Measurements from ENCODE around the gene ITGAE. TPM values are rescaled to one million over a fixed set of nuclear protein-coding genes. Genes with fewer than 3 reads are reported as not detected.

Gene ITGAE
- total RNA-seq, 2 donors from 2014 or later = 21.8 to 34.3 TPM

DNA sequence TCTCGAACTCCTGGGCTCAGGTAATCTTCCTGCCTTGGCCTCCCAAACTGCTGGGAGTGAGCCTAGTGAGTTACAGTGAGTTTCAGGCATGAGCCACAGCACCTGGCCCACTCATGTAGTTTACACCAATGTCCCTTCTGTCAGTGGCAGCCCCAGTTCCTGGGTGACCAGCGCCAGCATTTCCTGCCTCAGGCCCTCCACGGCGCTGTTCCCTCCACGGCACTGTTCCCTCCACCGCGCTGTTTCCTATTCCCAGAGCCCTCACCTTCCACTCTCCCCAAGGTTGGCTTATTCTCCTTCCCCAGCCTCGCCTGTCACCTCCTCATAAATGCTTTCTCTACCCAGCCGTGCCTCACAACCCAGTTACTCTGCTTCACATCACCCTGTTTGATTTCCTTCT is 32.6 kb downstream of the ITGAE start:
- Histone ChIP-seq H3K36me3 (ENCODE audit: control insufficient read depth, insufficient read depth, low read length) (no peaks in the 10 kb centered on the region), H3K9me3 (ENCODE audit: control insufficient read depth, low read length) (no peaks in the 10 kb centered on the region), H3K4me1 (ENCODE audit: control insufficient read depth, insufficient read depth, low read length) (no peaks in the 10 kb centered on the region), H3K27ac (ENCODE audit: low read depth, low read length) (no peak overlapping the region), H3K9ac (ENCODE audit: extremely low read depth, low read length, poor library complexity, severe bottlenecking) (no peak overlapping the region), H3K4me3 (ENCODE audit: low read length) (no peak overlapping the region), H3K27me3 (ENCODE audit: control insufficient read depth, insufficient read depth, low read length, poor library complexity, severe bottlenecking) (no peaks in the 10 kb centered on the region)
- 86 to 93% methylated on average over 9 of the region's 9 CpGs for WGBS, 2 experiments (ENCODE audit: insufficient coverage in 1 of 2, insufficient read length in 1 of 2)
- TF ChIP-seq, protein P1, sequence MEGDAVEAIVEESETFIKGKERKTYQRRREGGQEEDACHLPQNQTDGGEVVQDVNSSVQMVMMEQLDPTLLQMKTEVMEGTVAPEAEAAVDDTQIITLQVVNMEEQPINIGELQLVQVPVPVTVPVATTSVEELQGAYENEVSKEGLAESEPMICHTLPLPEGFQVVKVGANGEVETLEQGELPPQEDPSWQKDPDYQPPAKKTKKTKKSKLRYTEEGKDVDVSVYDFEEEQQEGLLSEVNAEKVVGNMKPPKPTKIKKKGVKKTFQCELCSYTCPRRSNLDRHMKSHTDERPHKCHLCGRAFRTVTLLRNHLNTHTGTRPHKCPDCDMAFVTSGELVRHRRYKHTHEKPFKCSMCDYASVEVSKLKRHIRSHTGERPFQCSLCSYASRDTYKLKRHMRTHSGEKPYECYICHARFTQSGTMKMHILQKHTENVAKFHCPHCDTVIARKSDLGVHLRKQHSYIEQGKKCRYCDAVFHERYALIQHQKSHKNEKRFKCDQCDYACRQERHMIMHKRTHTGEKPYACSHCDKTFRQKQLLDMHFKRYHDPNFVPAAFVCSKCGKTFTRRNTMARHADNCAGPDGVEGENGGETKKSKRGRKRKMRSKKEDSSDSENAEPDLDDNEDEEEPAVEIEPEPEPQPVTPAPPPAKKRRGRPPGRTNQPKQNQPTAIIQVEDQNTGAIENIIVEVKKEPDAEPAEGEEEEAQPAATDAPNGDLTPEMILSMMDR (conservative IDR thresholded peaks at IDR 0.05) = no peak
- no peak for DNase-seq
- H3K4me1 Mint-ChIP-seq = peaks cover 3% of the 10 kb centered on the region
- peaks cover 13% of the 10 kb centered on the region for H3K9me3 Mint-ChIP-seq
- no peaks in the 10 kb centered on the region for H3K36me3 Mint-ChIP-seq (ENCODE audit: low read depth)
- no peak overlapping the region for H3K27ac Mint-ChIP-seq
- no peak overlapping the region for H3K4me3 Mint-ChIP-seq
- H3K27me3 Mint-ChIP-seq (ENCODE audit: insufficient read depth) = no peaks in the 10 kb centered on the region

DNA sequence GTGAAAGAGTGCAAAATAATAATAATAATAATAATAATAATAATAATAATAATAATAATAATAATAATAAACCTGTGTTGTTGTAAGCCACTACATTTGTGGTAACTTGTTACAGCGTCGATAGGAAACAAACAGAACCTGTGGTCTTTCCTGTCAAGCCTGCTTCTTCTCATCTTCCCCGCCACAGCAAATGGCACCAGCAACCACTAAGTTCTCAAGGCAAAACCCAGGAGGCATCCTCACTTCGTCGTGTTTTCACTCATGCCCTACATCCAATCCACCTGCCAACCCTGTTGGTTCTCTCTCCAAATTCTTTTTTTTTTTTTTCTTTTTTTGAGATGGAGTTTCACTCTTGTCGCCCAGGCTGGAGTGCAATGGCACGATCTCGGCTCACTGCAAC is 34.2 kb downstream of the ITGAE start:
- H3K27ac Mint-ChIP-seq = no peak overlapping the region
- H3K27me3 ChIP-seq (ENCODE audit: control insufficient read depth, insufficient read depth, low read length, poor library complexity, severe bottlenecking) = no peaks in the 10 kb centered on the region
- H3K36me3 Mint-ChIP-seq (ENCODE audit: low read depth) = no peaks in the 10 kb centered on the region
- no peak overlapping the region for H3K4me3 ChIP-seq (ENCODE audit: low read length)
- no peak for DNase-seq
- H3K4me1 Mint-ChIP-seq = peaks cover 3% of the 10 kb centered on the region
- H3K27ac ChIP-seq (ENCODE audit: low read depth, low read length) = no peak overlapping the region
- H3K9ac ChIP-seq (ENCODE audit: extremely low read depth, low read length, poor library complexity, severe bottlenecking) = no peak overlapping the region
- no peak overlapping the region for H3K4me3 Mint-ChIP-seq
- H3K9me3 ChIP-seq (ENCODE audit: control insufficient read depth, low read length) = no peaks in the 10 kb centered on the region
- H3K4me1 ChIP-seq (ENCODE audit: control insufficient read depth, insufficient read depth, low read length) = no peaks in the 10 kb centered on the region
- H3K36me3 ChIP-seq (ENCODE audit: control insufficient read depth, insufficient read depth, low read length) = no peaks in the 10 kb centered on the region
- TF ChIP-seq, protein P1 (conservative IDR thresholded peaks at IDR 0.05) = no peak
- no peaks in the 10 kb centered on the region for H3K27me3 Mint-ChIP-seq (ENCODE audit: insufficient read depth)
- H3K9me3 Mint-ChIP-seq = peaks cover 13% of the 10 kb centered on the region
- 94 to 95% methylated on average over 5 to 8 of the region's 8 CpGs for WGBS, 2 experiments (ENCODE audit: insufficient coverage in 1 of 2, insufficient read length in 1 of 2)

DNA sequence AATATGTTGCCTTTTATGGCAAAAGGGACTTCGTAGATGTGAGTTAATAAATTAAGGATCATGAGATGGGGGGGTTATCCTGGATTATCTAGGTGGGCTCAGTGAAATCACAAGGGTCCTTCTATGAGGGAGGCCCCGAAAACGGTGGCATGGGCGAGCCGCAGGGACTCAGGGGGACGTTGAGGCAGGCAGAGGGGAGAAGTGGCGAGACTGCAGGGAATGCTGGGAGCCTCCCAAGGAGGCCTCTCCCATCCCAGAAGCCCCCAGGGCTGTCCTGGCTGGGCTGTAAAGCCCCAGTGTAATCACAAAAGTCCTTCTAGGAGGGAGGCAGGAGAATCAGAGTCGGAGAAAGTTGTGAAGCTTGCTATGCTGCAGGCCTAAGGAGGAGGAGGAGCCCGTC is 35.0 kb downstream of the ITGAE start:
- Mint-ChIP-seq H3K4me3 (no peak overlapping the region), H3K27ac (no peak overlapping the region), H3K36me3 (ENCODE audit: low read depth) (no peaks in the 10 kb centered on the region), H3K9me3 (peaks cover 13% of the 10 kb centered on the region), H3K4me1 (peaks cover 3% of the 10 kb centered on the region), H3K27me3 (ENCODE audit: insufficient read depth) (peaks cover under 1% of the 10 kb centered on the region)
- H3K9ac ChIP-seq (ENCODE audit: extremely low read depth, low read length, poor library complexity, severe bottlenecking) = no peak overlapping the region
- TF ChIP-seq, protein P1 (conservative IDR thresholded peaks at IDR 0.05) = no peak
- no peak for DNase-seq
- H3K27ac ChIP-seq (ENCODE audit: low read depth, low read length) = no peak overlapping the region
- no peaks in the 10 kb centered on the region for H3K4me1 ChIP-seq (ENCODE audit: control insufficient read depth, insufficient read depth, low read length)
- 95 to 100% methylated on average over 2 to 9 of the region's 9 CpGs for WGBS, 2 experiments (ENCODE audit: insufficient coverage in 1 of 2, insufficient read length in 1 of 2)
- H3K36me3 ChIP-seq (ENCODE audit: control insufficient read depth, insufficient read depth, low read length) = no peaks in the 10 kb centered on the region
- no peaks in the 10 kb centered on the region for H3K27me3 ChIP-seq (ENCODE audit: control insufficient read depth, insufficient read depth, low read length, poor library complexity, severe bottlenecking)
- H3K9me3 ChIP-seq (ENCODE audit: control insufficient read depth, low read length) = no peaks in the 10 kb centered on the region
- no peak overlapping the region for H3K4me3 ChIP-seq (ENCODE audit: low read length)
